Ishikawa (cell line): Measurements from ENCODE around the gene ZNF530.

Source experiments
- EP300 ChIP-seq: IDR thresholded peaks from 2 replicates; pipeline ENCODE4 v1.6.1; 2012; ENCODE audit warnings: borderline replicate concordance
- NFIC ChIP-seq: IDR thresholded peaks from 2 replicates; pipeline ENCODE4 v1.6.1; 2012
- TCF12 ChIP-seq: IDR thresholded peaks from 2 replicates; pipeline ENCODE4 v1.6.1; 2012; ENCODE audit warnings: low read depth

GRCh38 chr19:57583104-57583520, 16.6 kb upstream of the ZNF530 start:
- TF ChIP-seq NFIC (no peak), TCF12 (no peak), EP300 (no peak)
